K562 (cell line): ENCODE measurements around the gene TMEFF2. TPM values are rescaled to one million over a fixed set of nuclear protein-coding genes. Genes with fewer than 3 reads are reported as not detected.

Experiments
- BMI1 ChIP-seq: fragments of 150-350 bp; IDR thresholded peaks from 2 replicates; pipeline ENCODE4 v1.6.1; 2014; ENCODE audit warnings: low read length
- CBFA2T2 ChIP-seq: fragments of 450-650 bp; conservative IDR thresholded peaks from 2 replicates; pipeline ENCODE4 v1.6.1; 2017; ENCODE audit warnings: mild to moderate bottlenecking
- CBFA2T3 ChIP-seq: fragments of 450-650 bp; IDR thresholded peaks from 2 replicates; pipeline ENCODE4 v1.6.1; 2017
- DPF2 ChIP-seq: fragments of 450-650 bp; IDR thresholded peaks from 2 replicates; pipeline ENCODE4 v1.6.1; 2016
- FOSL1 ChIP-seq: fragments of 200-800 bp; sonication (Bioruptor generic); conservative IDR thresholded peaks from 2 replicates; pipeline ENCODE4 v1.6.1; 2016; ENCODE audit warnings: missing genetic modification characterization, missing compliant biosample characterization
- HDAC1 ChIP-seq, 2 experiments: fragments of 450-650 bp; IDR thresholded peaks; 2 replicates each; pipeline ENCODE4 v1.6.1; 2016 to 2017; ENCODE audit warnings: inconsistent platforms in 1 of 2, mild to moderate bottlenecking in 1 of 2, moderate library complexity in 1 of 2
- KLF16 ChIP-seq: IDR thresholded peaks from 2 replicates; pipeline ENCODE4 v1.6.1; 2016; ENCODE audit warnings: antibody characterized with exemption
- MNT ChIP-seq, 2 experiments: fragments of 450-650 bp; conservative IDR thresholded peaks; 2 replicates each; pipeline ENCODE4 v1.6.1; 2017; ENCODE audit warnings: mild to moderate bottlenecking in 2 of 2, moderate library complexity in 2 of 2
- NCOR1 ChIP-seq: fragments of 450-650 bp; IDR thresholded peaks from 2 replicates; pipeline ENCODE4 v1.6.1; 2016; ENCODE audit warnings: mild to moderate bottlenecking, moderate library complexity
- NFIC ChIP-seq: fragments of 450-650 bp; IDR thresholded peaks from 2 replicates; pipeline ENCODE4 v1.6.1; 2017; ENCODE audit warnings: mild to moderate bottlenecking, inconsistent platforms
- NRF1 ChIP-seq, 2 experiments: fragments of 450-650 bp; IDR thresholded peaks in 1 of 2; conservative IDR thresholded peaks in 1 of 2; 2 replicates each; pipeline ENCODE4 v1.6.1; 2014; ENCODE audit warnings: mild to moderate bottlenecking in 2 of 2
- POLR3G ChIP-seq: IDR thresholded peaks from 2 replicates; pipeline ENCODE4 v1.6.1; 2011; ENCODE audit not compliant: insufficient read length, insufficient replicate concordance; ENCODE audit errors: extremely low read depth
- PTRF ChIP-seq: fragments of 450-650 bp; IDR thresholded peaks from 2 replicates; pipeline ENCODE4 v1.6.1; 2016; ENCODE audit warnings: mild to moderate bottlenecking, missing genetic modification characterization, missing compliant biosample characterization
- RBM39 ChIP-seq: fragments of 200-400 bp; formaldehyde crosslinking; optimal IDR thresholded peaks from 2 replicates; pipeline ENCODE3; 2018; ENCODE audit warnings: low read depth, low read length
- SMARCC2 ChIP-seq: fragments of 450-650 bp; IDR thresholded peaks from 2 replicates; pipeline ENCODE4 v1.6.1; 2017; ENCODE audit warnings: antibody characterized with exemption, moderate library complexity, mild to moderate bottlenecking, low read depth
- STAT5A ChIP-seq: IDR thresholded peaks from 2 replicates; pipeline ENCODE4 v1.6.1; 2012; ENCODE audit warnings: low read length, inconsistent platforms, borderline replicate concordance
- VEZF1 ChIP-seq: fragments of 200-800 bp; sonication (Bioruptor generic); IDR thresholded peaks from 2 replicates; pipeline ENCODE4 v1.6.1; 2017; ENCODE audit warnings: missing genetic modification characterization, missing compliant biosample characterization
- ZNF586 ChIP-seq: fragments of 450-650 bp; formaldehyde crosslinking; conservative IDR thresholded peaks from 2 replicates; pipeline ENCODE4 v1.4.0; 2020; ENCODE audit warnings: mild to moderate bottlenecking, moderate library complexity
- polyA plus RNA-seq, 8 experiments: library from polyadenylated mRNA; depleted of rRNA in 4 of 8; stranded (reverse) in 5 of 8; unstranded in 3 of 8; fragments of >200 nt; fragmentation: Nextera tagmentation in 2 of 8; fragmentation: Illumina TruSeq in 1 of 8; extraction: Ambion mirVana in 2 of 8; extraction: Trizol in 1 of 8; gene quantifications; 2 replicates each; pipeline versions ENCODE4 v1.2.1 to v1.2.3, GENCODE V29; 2011 to 2014; ENCODE audit warnings: inconsistent platforms in 1 of 8, missing spikeins in 1 of 8
- total RNA-seq, 7 experiments: library from RNA; depleted of rRNA in 6 of 7; stranded (reverse); fragments of >200 nt in 6 of 7; fragmentation: Illumina TruSeq in 2 of 7; extraction: Trizol in 2 of 7; gene quantifications; 2 replicates each; pipeline versions ENCODE4 v1.2.1 to v1.2.3, GENCODE V29; 2011 to 2021; ENCODE audit warnings: low replicate concordance in 1 of 7

TMEFF2 gene
- total and polyA plus RNA-seq, 9 of the 15 experiments (the other 6 are each of a cell fraction or from before 2014, with no cell fraction given): 1.4 TPM; not detected in 8

- TF ChIP-seq NCOR1: peak; percentile 55
- TF ChIP-seq RBM39: no peak
- peak; percentile 41 for TF ChIP-seq NFIC
- 0 out of 2 replicates have a peak, but pooled peaks have one; percentile 16 for TF ChIP-seq VEZF1 (CRISPR knock-in tag)
- no peak for TF ChIP-seq NRF1 (conservative IDR thresholded peaks at IDR 0.05 in 1 of 2, IDR thresholded peaks at IDR 0.05 in 1 of 2)
- peak; percentile 83 for TF ChIP-seq CBFA2T3
- TF ChIP-seq KLF16: peak; percentile 44; the same call in 1 of the 2 replicates
- peak; percentile 90 for TF ChIP-seq DPF2
- TF ChIP-seq MNT (conservative IDR thresholded peaks at IDR 0.05): no peak
- no peak for TF ChIP-seq ZNF586
- peak; percentile 64 for TF ChIP-seq CBFA2T2
- no peak for TF ChIP-seq POLR3G
- peak; percentile 81 for TF ChIP-seq SMARCC2
- TF ChIP-seq HDAC1 (IDR thresholded peaks at IDR 0.05): 0 out of 4 replicates have a peak, but pooled peaks of 1 of the 2 experiments have one; percentile 39
- no peak for TF ChIP-seq BMI1
- peak; percentile 58 for TF ChIP-seq FOSL1 (tag)
- TF ChIP-seq PTRF (tag): no peak
- TF ChIP-seq STAT5A: peak; percentile 70
- TF ChIP-seq, all 486 proteins: peak for 32
Observed at GRCh38 chr2:191961556-191961955, 233.2 kb downstream of the TMEFF2 start (continued).
